ENCODE results near the gene CENPL.
A peak's percentile ranks its signal among the peaks of the same experiment; 100 is the strongest.

Gene CENPL

GRCh38 chr1:173824315-173825081, at the start of gene CENPL, which contains the start of gene DARS2:
TSS of gene CENPL (minus strand) at chr1:173824883. CDS start at chr1:173811299, 13,584 bp downstream.
TSS of gene DARS2 (plus strand) at chr1:173824673. CDS start at chr1:173825230, 557 bp downstream.
- peak; percentile 88 for DNase-seq (ENCODE audit: low spot score)
- in situ Hi-C loops (cut with MboI; ENCODE audit: low pct_unique_long_range_greater_than_20kb, low sequenced_read_pairs, unreplicated experiment): loop anchor here (10.0 to 25.0 kb wide), 3 partner anchors 390 to 1087 kb away; partner anchors contain the start of gene TNFSF4

GRCh38 chr1:173871500-173871899, 46.8 kb upstream of the CENPL start:
- in situ Hi-C loops (cut with MboI; ENCODE audit: low pct_unique_long_range_greater_than_20kb, low sequenced_read_pairs, unreplicated experiment): no loop called here
- no peak for DNase-seq (ENCODE audit: low spot score)
- no peak for TF ChIP-seq CTCF (IDR thresholded peaks at IDR 0.05; ENCODE audit: extremely low read depth, insufficient read depth, missing control alignments)

More at GRCh38 chr1:173824315-173825081, at the start of gene CENPL, which contains the start of gene DARS2:
- TF ChIP-seq CTCF (IDR thresholded peaks at IDR 0.05; ENCODE audit: extremely low read depth, insufficient read depth, missing control alignments): peak; percentile 19

GRCh38 chr1:173871091-173871490, 46.4 kb upstream of the CENPL start:
- in situ Hi-C loops (cut with MboI; ENCODE audit: low pct_unique_long_range_greater_than_20kb, low sequenced_read_pairs, unreplicated experiment): no loop called here
- DNase-seq (ENCODE audit: low spot score): no peak
- no peak for TF ChIP-seq CTCF (IDR thresholded peaks at IDR 0.05; ENCODE audit: extremely low read depth, insufficient read depth, missing control alignments)

- DNase-seq (ENCODE audit: low spot score): peak; percentile 55
- no peak for TF ChIP-seq CTCF (IDR thresholded peaks at IDR 0.05; ENCODE audit: extremely low read depth, insufficient read depth, missing control alignments)
- in situ Hi-C loops (cut with MboI; ENCODE audit: low pct_unique_long_range_greater_than_20kb, low sequenced_read_pairs, unreplicated experiment): no loop called here
Observed at GRCh38 chr1:173870252-173871075, 45.8 kb upstream of the CENPL start.

GRCh38 chr1:173869021-173869359, 44.3 kb upstream of the CENPL start:
- no peak for TF ChIP-seq CTCF (IDR thresholded peaks at IDR 0.05; ENCODE audit: extremely low read depth, insufficient read depth, missing control alignments)
- no peak for DNase-seq (ENCODE audit: low spot score)
- in situ Hi-C loops (cut with MboI; ENCODE audit: low pct_unique_long_range_greater_than_20kb, low sequenced_read_pairs, unreplicated experiment): no loop called here

GRCh38 chr1:173868266-173869020, 43.8 kb upstream of the CENPL start, which contains the start of gene ZBTB37:
TSS of gene ZBTB37 (plus strand) at chr1:173868380. CDS start at chr1:173870226, 1,846 bp downstream.
- in situ Hi-C loops (cut with MboI; ENCODE audit: low pct_unique_long_range_greater_than_20kb, low sequenced_read_pairs, unreplicated experiment): no loop called here
- peak; percentile 85 for DNase-seq (ENCODE audit: low spot score)
- no peak for TF ChIP-seq CTCF (IDR thresholded peaks at IDR 0.05; ENCODE audit: extremely low read depth, insufficient read depth, missing control alignments)

Data from GM13977 (cell line).